Endometrial microvascular endothelial cells (primary cell): ENCODE data around the gene BICRAL. TPM values are rescaled to one million over a fixed set of nuclear protein-coding genes. Genes with fewer than 3 reads are reported as not detected.
"Not testable (repeated sequence)": the region's sequence is repeated elsewhere in the genome, so short reads cannot be mapped to it uniquely, and the experiment has no call there.

Source experiments
- in situ Hi-C: cut with HindIII; loops from 2 replicates; pipeline ENCODE4 v1.10.0; 2017; ENCODE audit warnings: low sequenced_read_pairs, low pct_unique_long_range_greater_than_20kb; ENCODE audit errors: inconsistent ontology term
- total RNA-seq: library from RNA; depleted of rRNA; stranded (reverse); fragments of >200 nt; gene quantifications from one replicate; pipeline ENCODE4 v1.2.3, GENCODE V29; 2015; ENCODE audit errors: inconsistent ontology term

BICRAL gene
- total RNA-seq, 1 donor from 2014 or later = 3.9 TPM

DNA sequence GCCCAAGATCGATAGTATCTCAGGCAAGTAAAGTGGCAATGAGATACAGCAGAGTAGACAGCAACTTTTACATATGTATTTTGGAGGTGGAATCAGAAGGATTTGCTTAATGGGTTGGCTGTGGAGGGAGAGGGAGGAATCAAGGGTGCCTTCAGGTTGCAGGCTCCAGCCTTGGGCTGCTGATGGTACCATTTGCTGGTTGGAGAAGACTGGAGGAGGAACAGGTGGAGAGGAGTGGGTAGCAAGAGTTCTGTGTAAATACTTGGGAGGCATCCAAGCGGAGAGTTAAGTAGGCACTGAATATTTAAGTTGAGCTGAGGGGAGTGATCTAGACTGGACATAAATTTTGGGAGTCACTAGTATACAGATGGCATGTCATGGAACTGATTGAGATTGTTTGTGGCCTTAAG, 5.2 kb downstream of the BICRAL start:
- in situ Hi-C loops = no loop called here

DNA sequence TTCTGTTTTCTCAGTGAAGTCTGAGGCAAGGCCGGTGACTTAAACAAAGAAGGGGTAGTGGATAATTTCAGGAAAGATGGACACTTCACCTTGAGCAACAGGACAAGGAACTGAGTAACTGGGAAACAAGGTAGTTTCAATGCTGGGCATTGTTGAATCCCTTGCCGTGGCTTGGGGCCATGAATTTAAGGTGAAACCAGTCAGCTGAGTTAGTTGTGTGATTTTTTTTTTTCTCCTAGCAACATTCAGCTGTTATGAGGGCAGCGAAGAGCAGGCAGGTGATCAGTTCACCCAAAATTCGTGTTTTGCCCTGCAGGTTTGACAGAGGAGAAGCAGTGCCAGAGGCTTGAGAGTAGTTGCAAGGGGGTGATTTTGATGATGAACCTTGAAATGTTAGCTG, 6.8 kb downstream of the BICRAL start:
- in situ Hi-C loops = no loop called here

- in situ Hi-C loops = no loop called here
Observed at GRCh38 chr6:42790549-42791181, 8.8 kb downstream of the BICRAL start.

- in situ Hi-C loops = no loop called here
Observed at GRCh38 chr6:42791706-42792320, 10.0 kb downstream of the BICRAL start.

DNA sequence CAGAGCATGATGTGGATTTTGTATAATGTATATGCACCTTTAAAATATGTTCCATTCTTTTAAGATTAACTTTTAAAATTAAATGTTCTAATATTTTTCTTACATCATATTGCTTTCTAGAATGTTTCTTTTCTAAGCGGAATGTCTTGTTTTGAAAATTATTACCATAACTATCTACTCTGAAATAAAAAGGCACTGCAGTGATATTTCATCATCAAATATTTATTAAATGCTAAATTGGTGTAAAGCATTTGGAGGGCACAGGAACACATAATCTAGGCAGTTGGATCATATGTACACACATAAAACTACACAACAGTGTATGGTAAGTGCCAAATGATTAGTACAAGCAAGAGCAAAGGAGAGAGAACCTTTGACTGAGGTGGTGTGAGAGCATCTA, 13.8 kb downstream of the BICRAL start:
- in situ Hi-C loops = no loop called here

DNA sequence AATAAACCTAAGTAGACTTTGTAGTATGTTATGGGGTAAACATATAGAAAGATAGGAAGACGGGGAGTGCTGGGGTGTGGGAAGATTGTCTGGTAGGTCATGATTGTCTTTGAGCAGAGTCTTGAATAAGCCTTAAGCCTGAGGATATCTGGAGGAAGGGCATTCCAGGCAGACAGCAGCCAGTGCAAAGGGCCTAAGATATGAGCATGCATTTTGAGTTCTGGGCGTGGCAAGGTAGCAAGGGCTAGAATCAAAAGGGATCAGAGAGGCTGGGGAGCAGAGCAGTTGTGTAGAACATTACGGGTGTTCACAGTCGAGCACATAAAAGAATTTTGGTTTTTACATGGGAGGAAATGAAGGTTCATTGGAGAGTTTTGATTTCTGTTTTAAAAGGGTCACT, 14.3 kb downstream of the BICRAL start:
- in situ Hi-C loops = no loop called here

GRCh38 chr6:42797696-42798095, 15.8 kb downstream of the BICRAL start:
- in situ Hi-C loops = not testable (repeated sequence)

GRCh38 chr6:42805297-42805861, 23.5 kb downstream of the BICRAL start:
- in situ Hi-C loops = no loop called here

GRCh38 chr6:42806359-42806758, 24.5 kb downstream of the BICRAL start:
- in situ Hi-C loops = not testable (repeated sequence)

DNA sequence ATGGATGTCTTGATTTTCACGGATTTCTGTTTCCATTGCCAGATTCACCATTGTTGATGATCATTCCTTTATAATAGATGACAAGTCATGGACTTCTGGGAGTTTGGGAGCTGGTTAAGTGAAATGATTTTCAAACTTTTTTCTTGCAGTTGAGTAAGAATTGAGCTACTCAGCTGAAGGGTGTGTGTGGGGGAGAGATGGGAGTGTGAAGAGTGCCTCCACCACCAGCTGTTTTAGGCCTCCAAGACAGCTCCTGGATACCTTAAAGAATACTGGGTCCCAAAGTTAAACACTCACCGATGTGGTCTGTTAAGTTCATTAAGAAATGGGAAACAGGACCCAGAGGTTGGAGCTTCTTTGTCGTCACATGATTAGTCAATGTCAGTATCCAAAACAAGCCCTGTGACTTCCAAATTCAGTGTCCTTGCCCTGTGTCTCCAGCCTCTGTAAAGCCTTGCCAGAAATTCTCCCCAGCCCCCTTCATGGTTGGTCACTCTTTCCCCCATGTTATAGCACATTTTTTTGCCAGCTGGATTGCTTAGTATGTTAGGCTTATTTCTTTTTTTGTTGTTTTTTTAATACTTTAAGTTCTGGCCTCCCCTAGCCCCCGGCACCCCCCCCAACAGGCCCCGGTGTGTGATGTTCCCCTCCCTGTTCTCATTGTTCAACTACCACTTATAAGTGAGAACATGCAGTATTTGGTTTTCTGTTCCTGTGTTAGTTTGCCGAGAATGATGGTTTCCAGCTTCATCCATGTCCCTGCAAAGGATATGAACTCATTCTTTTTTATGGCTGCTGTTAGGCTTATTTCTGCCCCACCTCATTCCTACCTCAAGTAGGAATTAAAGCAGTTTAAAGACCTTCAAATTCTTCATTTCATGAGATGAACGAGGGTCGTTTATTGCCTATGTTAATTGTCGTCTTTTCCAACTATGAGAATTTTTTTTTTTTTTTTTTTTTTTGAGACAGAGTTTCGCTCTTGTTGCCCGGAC, 26.9 kb downstream of the BICRAL start:
- in situ Hi-C loops = no loop called here

GRCh38 chr6:42813074-42813645, 31.3 kb downstream of the BICRAL start:
- in situ Hi-C loops = no loop called here

DNA sequence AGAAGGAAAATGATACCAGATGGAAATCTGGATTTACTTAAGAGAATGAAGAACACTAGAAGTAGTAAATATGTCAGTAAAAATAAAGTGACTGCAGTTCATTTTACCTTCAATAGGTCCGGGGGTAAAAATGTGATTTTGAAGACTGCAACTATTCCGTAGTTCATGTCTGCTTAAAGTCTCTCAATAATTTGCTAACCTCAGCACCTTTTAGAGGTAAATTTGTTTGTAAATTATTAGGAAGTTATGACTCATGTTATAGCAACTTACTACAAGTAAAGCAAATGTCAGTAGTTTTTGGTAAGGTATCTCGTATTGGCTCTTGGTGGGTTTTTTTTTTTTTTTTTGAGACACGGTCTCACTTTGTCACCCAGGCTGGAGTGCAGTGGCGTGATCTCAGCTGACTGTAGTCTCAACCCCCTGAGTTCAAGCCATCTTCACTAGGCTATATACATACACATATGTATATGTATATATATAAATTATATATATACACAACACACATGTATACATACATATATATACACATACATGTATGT, 32.1 kb downstream of the BICRAL start:
- in situ Hi-C loops = no loop called here

- in situ Hi-C loops = not testable (repeated sequence)
Observed at GRCh38 chr6:42815726-42816125, 33.9 kb downstream of the BICRAL start.

DNA sequence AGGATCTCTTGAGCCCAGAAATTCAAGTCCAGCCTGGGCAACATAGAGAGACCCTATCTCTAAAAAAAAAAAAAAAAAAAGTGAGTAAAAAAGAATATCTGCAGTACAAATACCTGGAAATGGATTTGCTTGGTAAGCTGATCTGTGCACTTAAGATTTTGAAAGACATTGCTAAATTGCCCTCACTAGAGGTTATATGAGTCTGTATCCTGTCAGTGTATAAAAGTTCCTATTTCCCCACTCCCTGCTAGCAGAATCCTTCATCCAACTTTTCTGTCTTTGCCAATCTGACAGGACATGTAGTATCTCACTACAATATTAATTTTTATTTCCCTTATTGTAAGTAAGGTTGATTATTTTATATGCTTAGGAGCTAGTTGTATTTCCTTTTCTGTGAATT, 36.1 kb downstream of the BICRAL start:
- in situ Hi-C loops = no loop called here

GRCh38 chr6:42818416-42818815, 36.6 kb downstream of the BICRAL start:
- in situ Hi-C loops = no loop called here

GRCh38 chr6:42818878-42819277, 37.0 kb downstream of the BICRAL start:
- in situ Hi-C loops = no loop called here

DNA sequence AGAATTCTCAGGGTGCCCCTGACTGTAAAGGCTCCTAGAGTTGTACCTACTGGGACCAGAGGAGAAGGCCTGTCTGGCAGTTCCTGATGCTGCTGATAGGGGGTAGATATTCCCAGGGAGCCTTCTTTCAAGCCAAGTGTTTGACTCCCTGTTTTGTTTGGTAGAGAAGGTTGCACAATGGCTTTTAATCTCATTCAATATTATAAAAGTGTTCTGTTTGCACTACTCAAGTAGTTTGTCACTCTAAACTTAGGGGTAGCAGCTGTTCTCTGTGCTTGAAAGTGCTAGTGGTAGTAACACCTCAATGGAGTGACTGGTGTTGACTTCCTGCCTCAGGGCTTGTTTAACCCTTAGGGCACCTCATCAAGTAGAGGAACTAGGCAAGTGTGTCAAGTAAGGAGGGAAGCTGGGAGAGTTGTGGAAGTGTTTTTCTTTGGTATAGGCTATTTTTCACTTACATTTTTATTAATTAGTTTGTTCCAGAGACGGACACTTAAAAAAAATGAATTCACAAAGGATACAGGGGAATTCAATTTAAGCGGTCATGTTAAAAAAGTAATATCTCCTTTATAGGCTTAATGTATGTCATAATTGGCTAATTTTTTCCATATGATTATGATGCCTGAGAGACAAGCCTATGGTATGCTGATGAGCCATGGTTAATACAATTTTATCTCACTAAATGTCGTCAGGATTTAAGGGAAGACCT, 38.1 kb downstream of the BICRAL start:
- in situ Hi-C loops = no loop called here
